Adrenal gland (tissue), 5 donors: ENCODE measurements around the gene EMCN.

ENCODE experiments used
- CTCF ChIP-seq, 6 experiments: fragments of 450-650 bp in 4 of 6; fragments of 200-600 bp in 2 of 6; sonication (generic) in 1 of 6; IDR thresholded peaks; 1 replicate in 5 of 6; 2 replicates in 1 of 6; pipeline versions ENCODE4 v1.5.1 to v1.8.0; 2016 to 2021; ENCODE audit warnings: antibody characterized with exemption in 6 of 6, mild to moderate bottlenecking in 2 of 6, moderate library complexity in 1 of 6
- POLR2A ChIP-seq, 2 donors: fragments of 450-650 bp; IDR thresholded peaks; one replicate each; pipeline ENCODE4 v1.6.1; 2017; ENCODE audit warnings: antibody characterized with exemption in 2 of 2, mild to moderate bottlenecking in 2 of 2, moderate library complexity in 1 of 2
- donor health status: DM: no; HTN: no; CAD: no.

- no peak for TF ChIP-seq CTCF (IDR thresholded peaks at IDR 0.05)
- no peak for TF ChIP-seq POLR2A (IDR thresholded peaks at IDR 0.05)
These were observed 5.9 kb downstream of the EMCN start for GRCh38 chr4:100511896-100512295.
